GM21737 (cell line): Measurements from ENCODE around the gene CD180.

Source experiments
- ATAC-seq: cut with Tn5 transposase; IDR thresholded peaks from one replicate; pipeline ENCODE4 v1.9.1; 2021; ENCODE audit warnings: mild to moderate bottlenecking, moderate library complexity; ENCODE audit not compliant: unreplicated experiment

Gene CD180

DNA sequence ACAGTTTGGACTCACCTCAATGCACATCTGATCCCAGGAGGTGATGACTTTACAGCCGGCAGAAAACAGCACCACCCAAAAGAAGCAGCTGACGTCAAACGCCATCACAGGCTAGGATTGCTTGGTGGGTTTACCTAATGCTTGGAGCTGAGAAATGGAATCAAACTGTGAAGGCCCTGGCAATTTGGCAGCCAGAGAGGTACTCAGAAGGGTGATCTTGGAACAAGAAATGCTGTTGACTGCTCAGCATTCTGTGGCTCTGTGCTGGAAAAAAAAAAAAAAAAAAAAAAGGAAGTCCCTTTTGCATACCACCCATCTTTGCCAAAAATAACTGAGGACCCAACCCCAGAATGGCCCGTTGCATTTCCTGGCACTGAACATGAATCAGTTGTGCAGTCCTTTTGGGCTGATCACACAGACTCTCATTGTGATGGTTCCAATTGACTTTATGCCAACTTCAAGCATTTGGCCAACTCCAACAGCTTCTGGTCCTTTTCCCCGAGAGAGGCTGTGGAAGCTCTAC lies at the start of gene CD180:
TSS of gene CD180 (minus strand) at position 263 of the 523 bp plus-strand sequence. CDS start at position 105, 158 bp downstream.
- ATAC-seq, result no peak

- ATAC-seq, result no peak
Measured at GRCh38 chr5:67246108-67246507, 49.5 kb upstream of the CD180 start.

GRCh38 chr5:67245259-67245846 lies 48.8 kb upstream of the CD180 start:
- ATAC-seq, result no peak

DNA sequence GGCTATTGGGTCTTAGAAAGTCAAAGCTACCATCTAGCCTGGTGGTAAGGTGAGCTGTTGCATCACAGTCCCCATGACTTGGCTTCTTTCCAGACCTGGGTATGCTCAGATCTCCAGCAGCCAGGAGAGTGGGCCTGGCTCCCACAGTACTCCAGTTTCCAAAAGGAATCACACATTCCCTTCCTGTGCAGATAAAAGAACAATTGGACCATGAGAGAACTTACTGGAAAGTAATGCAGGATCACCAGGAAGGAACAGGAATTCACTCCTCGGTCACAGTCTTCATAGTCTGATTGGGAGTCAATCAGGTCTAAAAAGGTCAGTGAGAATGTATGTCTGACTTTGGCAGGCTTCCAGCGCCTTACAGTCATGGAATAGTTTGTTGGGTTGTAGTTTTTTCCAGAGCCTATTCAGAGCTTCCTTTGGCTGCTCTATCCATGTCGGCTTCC lies 47.8 kb upstream of the CD180 start:
- ATAC-seq, result no peak

DNA sequence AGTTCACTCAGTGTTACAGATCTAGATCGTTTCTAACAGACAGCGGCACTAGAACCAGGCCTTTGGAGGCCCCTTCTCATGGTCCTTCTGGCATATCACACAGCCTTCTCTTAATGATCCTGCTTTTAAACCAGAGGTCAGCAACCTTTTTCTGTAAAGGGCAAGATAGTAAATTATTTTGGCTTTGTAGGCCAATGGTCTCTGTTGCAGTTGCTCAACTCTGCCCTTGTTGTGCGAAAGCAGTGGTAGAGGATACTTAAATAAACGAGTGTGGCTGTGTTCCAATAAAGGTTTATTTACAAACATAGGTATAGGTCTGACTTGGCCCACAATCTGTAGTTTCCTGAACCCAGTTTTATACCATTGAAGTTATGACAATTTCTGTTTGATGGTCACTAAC lies 47.3 kb upstream of the CD180 start:
- ATAC-seq, result no peak

DNA sequence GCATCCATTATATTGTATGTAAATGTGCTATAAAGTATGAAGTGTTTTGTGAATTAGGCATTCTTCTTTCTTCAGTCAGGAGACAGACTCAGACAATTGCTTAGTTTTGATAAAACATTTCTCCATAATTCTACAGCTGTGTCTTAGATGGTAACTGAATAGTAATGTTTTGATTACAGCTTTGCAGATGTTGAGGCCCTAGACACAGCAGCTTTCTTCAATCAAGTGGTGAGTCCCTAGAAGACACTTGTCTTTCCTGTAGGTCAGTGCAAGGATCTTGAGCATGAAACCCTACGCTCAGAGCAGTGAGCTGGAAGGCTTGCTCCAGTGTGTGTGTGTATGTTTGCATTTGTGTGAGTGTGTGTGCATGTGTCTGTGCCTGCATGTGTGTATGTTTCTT lies 46.8 kb upstream of the CD180 start:
- ATAC-seq, result no peak

DNA sequence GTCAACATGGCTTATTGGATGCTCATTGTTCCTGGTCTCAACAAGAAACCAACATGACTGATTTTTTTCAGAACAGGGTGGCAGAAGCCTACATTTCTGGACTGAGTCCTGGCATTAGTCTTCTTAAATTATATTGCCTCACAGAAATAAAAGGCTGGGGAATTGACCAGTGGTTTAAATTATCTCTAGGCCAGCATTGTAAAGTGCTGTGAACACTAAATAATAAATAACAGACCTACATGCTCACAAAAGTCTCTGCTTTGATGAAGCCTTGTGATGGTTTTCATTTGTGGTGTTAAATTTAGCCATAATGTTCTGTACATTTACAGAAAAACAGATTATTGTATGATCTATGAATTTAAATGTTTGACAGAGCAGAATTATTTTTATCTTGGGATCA lies 44.7 kb upstream of the CD180 start:
- ATAC-seq, result no peak

- ATAC-seq, result no peak
Measured at GRCh38 chr5:67240846-67241245, 44.2 kb upstream of the CD180 start.

GRCh38 chr5:67240065-67240464 lies 43.5 kb upstream of the CD180 start:
- ATAC-seq, result no peak

DNA sequence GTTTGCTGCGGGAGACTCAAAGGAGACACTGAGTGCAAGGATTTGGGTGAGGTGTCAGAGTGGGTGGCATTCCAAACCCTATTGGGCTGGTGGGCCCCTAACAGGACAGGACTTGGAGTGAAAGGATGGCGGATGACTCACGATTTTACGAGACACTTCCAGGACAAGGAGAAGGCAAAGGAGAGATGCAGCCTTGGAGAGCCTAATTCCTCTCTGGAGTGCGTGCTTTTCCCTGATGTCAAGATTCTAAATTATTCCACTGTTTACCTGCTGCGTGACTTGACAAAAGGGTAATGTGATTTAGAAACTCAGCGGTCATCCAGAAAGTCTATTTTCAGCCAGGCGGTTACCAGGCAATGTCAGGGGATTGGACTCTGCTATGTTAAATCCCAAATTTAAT lies 41.6 kb upstream of the CD180 start:
- ATAC-seq, result no peak

- no peak for ATAC-seq
Measured at GRCh38 chr5:67235399-67236110, 39.0 kb upstream of the CD180 start.

DNA sequence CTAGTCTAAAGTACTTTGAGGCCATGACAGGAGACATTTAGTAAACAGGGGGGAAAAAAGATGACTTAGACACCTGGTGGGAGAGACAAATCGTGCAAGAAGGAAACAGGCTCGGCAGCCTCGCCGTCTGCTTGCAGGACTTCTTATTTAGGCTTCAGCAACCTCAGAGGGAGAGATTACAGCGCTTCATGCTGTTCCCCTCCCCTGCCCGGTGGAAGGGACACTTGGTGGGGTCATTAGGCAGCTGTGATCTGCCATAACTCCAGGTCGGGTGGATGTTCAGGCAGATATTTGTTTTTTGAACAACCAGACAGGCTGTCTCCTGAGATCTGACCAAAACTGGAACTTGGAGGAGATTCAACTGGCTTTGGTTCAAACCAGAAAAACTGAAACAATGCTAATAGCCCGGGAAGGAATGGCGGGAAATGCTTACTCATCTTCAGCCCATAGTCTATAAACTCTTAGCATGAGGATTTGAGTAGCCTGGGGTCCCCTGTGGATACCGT lies 38.1 kb upstream of the CD180 start:
- ATAC-seq, result no peak

- no peak for ATAC-seq
Measured at GRCh38 chr5:67233075-67233474, 36.5 kb upstream of the CD180 start.

GRCh38 chr5:67223211-67223610 lies 26.6 kb upstream of the CD180 start:
- ATAC-seq, result no peak

DNA sequence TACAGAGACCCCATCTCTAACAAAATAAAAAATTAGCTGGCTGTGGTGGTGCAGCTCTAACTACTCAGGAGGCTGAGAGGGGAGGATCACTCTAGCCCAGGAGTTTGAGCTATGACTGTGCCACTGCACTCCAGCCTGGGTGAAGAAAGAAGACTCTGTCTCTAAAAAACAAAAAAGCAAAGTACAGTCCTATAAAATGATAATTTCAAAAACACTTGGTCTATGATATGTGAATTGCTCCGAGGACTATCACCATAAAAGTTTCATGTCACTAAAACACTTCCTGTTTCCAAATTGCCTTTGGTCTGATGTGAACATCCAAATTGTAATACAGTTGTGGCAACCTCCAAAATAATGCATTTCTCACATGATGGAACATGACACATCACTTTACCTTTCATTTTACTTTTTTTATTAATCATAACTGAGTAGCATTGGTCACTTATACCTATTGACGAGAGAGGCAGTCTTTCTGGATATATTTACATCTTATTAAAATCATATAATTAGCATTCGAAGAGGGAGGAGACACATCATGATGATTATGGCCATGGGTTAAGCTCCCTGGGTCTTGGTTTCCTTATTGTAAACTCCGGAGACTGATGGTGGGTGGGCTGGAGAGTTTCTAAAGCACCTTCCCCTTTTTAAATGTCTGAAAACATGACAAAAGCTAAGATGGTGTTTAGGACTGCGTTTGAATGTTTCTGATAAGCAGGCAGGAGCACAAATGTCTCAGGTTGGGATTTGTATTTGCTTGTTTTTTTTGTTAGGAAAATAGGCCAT lies 25.8 kb upstream of the CD180 start:
- peak; percentile 39 for ATAC-seq

- peak; percentile 91 for ATAC-seq
Measured at GRCh38 chr5:67221487-67222242, 25.1 kb upstream of the CD180 start.

GRCh38 chr5:67216564-67216963 lies 20.0 kb upstream of the CD180 start:
- no peak for ATAC-seq

GRCh38 chr5:67215519-67216471 lies 19.2 kb upstream of the CD180 start:
- ATAC-seq, result peak; percentile 97

- no peak for ATAC-seq
Measured at GRCh38 chr5:67214707-67215447, 18.3 kb upstream of the CD180 start.
